GM19328 (cell line): ENCODE results near the gene HLA-DRB5.
"Not testable (repeated sequence)": the region's sequence is repeated elsewhere in the genome, so short reads cannot be mapped to it uniquely, and the experiment has no call there.

Source experiments
- ATAC-seq: cut with Tn5 transposase; IDR thresholded peaks from one replicate; pipeline ENCODE4 v1.9.1; 2021; ENCODE audit warnings: mild to moderate bottlenecking, moderate library complexity; ENCODE audit not compliant: unreplicated experiment

Gene HLA-DRB5

DNA sequence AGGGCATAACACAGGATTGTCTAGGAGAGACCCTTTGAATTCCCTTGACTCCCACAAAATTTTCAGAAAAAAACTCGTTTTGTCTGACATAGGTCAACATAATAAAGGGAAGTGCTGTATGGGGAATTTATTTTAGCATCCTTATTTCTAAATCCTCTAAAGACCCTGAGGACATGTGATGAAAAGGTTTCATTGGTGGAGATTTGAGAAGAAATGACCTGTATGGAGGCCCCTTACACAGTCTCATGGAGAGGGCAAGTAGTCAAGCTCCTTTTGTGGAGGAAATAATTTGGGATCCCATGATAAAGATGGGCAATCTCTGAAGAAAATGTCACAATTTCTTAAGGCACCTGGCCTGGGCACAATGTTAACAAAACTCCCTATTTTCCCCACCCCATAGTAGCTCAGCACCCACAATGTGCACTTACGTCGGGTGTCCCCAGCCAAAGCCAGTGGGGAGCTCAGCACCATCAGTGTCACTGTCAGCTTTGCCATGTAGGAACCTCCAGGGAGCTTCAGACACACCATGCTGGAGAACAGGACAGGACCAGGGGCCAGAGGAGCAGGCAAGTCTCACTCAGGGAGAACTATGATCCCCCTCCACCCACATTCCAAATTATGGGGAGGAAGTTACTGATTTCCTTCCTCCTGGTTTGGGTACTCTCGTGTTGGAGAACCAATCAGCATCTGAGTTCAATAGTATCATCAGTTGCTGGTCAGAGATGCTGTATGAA, at the start of gene HLA-DRB5:
Gene HLA-DRB5, minus strand, starts transcription at position 591 of the 734 bp plus-strand sequence. Its CDS starts 63 bp downstream, at position 528.
- no peak for ATAC-seq

GRCh38 chr6:32578962-32579361, 48.9 kb upstream of the HLA-DRB5 start:
- ATAC-seq, result no peak

DNA sequence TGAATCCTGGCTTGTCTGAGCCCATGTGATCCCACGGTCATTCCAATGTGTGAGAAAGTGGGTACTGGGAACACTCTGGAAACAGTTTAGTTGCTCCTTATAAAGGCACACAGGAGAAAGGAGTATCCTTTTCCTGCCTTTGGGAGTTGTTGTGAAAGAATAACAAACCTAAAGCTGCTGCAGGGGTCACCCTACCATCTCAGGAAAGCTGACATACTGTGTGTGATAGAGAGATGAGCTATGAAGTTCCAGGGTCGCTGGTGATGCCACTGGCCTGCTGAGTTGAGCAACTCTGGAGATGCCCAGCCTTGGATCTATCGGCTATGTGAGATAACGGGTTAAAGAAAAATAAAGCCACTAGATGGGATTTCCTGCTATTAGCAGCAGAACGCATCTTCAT, 47.4 kb upstream of the HLA-DRB5 start:
- not testable (repeated sequence) for ATAC-seq

- ATAC-seq, result no peak
Measured at GRCh38 chr6:32576250-32576649, 46.2 kb upstream of the HLA-DRB5 start.

DNA sequence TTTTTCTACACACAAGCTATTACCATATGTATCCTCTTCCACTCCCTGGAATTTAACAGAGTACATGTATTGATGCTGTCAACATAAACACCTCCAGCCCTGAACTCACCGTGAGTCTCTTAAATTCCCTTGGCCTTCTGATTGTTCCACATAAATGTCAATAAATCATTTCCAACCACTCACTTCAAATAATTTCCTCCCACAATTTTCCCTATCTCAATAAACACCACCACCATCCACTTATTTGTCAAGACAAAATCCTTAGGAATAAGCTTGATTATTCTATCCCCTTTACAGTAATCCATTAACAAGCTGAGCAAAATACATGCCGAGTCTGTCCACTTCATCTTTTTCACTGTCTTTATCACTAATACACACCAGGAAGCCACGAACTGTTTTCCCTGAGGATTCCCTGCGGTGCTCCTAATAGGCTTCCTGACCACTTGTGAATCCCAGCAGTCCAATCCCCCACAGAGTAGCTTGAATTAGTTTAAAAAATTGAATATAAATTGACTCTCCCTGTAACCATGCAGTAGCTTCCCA, 40.3 kb upstream of the HLA-DRB5 start:
- ATAC-seq, result no peak

DNA sequence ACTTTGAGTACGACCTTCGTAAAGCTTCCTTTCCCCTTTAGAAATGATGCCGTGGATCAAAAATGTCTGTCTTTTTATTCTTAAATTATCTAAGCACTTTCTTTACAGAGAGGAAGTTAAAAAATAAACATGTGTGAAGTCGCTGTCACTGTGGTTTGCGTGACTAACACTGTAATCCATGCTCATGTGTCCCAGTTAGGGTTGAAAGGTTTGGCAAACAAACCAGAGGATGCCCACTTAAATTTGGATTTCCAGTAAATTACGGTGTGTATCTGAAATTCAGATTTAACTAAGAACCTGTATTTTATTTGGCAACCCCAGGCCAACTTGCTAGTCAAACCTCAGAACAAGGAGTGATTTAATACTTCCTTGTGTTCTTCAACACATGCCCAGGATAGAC, 38.5 kb upstream of the HLA-DRB5 start:
- no peak for ATAC-seq

DNA sequence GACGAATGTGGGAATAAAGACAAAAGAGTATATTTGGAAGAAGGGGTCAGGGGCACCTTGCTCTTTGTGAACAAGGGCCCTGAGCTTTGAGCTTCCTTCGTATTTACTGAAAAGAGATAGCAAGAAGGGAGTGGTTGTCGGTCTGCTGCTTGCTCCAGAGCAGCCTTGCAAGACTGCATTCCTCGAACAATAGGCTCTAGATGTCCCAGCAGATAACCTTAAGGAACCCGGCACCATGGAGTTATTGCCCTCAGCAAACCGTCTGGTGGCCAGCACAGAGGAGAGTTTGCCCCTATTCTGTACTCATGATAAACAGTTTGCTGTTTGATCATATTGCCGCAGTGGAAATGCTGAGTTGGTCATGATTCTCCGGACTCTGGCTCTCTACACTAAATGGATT, 36.9 kb upstream of the HLA-DRB5 start:
- ATAC-seq, result no peak

GRCh38 chr6:32565511-32565910, 35.4 kb upstream of the HLA-DRB5 start:
- no peak for ATAC-seq

DNA sequence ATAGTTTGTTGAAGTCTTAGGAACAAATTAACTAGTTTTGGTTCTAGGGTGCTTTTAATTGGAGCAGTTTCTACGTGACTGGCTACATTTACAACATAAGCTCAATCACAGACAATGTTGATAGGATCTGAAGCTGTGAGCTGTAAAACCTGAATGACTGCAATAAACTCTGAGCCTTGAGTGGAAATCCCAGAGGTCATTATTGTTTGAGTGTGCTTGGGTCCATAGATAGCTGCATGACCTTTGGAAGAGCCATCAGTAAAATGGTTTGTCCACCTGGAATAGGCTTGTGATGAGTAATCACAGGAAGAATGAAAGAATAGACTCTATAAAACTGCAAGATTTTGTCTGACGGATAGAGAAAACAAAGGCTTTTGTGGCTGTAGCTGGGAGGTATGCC, 32.9 kb upstream of the HLA-DRB5 start:
- ATAC-seq, result no peak

DNA sequence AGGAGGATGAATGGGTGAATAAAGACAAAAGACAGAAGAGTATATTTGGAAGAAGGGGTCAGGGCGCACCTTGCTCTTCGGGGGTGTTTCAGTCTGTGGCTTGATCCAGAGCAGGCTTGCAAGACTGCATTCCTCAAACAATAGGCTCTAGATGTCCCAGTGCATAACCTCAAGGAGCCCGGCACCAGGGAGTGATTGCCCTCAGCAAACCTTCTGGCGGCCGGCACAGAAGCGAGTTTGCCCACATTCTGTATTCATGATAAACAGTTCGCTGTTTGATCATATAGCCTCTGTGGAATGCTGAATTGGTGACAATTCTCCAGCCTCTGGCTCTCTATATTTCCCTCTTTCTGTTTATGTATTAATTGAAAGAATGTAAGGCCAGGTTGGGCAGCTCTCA, 29.7 kb upstream of the HLA-DRB5 start:
- no peak for ATAC-seq

DNA sequence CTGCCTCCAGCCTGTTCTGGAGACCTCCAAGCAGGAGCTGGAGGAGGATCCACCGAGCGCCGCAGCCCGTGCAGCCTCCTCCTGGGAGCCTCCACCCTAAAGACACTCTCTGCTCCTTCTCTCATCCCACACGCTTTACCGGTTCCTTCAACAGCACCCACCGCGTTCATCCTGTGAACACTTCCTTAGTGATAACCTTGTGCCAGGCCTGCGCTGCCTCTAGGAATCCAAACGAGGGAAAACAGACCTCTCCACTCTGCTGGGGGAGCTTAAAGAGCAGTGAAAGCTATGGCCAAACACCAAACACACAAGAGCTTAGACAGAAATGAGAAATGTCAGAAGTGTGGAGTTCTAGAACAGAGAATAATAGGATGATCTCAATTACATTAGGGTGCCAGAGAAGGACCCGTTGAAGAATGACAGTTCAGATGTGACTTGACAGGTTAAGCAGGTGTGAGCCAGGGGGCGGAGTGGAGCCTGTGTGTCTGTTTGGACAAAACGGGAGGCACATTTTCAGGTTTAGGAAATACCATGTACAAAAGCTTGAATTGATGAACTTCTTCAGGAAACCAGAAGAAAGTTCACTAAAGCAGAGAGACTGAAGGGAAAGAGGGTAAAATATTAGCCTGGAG, 28.5 kb upstream of the HLA-DRB5 start:
- ATAC-seq, result no peak

DNA sequence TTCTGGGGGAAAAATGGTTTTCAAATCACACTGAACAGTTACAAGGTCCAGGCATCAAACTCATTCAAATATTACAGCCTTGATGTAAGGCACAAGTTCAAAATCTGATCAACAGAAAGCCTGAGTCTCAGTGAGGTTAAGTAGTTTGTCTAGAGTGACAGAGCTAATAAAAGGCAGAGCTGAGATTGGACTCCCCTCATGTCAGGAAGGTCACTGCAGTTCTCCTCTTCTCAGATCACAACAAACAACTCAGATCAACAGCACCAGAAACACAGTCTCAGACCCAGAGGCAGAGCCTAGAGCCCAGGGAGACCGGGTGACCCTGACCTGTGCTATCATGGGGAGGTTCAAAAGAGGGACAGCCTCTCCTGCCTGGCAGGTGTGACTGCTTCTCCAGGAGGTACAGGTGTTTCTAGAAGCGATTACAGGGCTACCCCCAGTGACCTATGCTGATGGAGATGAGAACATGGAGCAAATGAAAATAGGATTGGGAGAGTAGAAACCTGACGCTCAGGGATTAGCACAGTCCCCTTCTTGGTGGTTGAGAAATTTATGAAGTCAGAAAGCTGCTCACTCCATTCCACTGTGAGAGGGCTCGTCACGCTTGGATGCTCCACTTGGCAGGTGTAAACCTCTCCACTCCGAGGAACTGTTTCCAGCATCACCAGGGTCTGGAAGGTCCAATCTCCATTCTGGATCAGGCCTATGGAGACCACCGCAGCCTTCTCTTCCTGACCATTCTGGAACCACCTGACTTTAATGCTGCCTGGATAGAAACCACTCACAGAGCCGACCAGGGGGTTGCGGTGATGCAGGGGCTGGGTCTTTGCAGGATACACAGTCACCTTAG, 24.3 kb upstream of the HLA-DRB5 start:
- ATAC-seq, result no peak

- ATAC-seq, result no peak
Measured at GRCh38 chr6:32553037-32553742, 23.1 kb upstream of the HLA-DRB5 start.

DNA sequence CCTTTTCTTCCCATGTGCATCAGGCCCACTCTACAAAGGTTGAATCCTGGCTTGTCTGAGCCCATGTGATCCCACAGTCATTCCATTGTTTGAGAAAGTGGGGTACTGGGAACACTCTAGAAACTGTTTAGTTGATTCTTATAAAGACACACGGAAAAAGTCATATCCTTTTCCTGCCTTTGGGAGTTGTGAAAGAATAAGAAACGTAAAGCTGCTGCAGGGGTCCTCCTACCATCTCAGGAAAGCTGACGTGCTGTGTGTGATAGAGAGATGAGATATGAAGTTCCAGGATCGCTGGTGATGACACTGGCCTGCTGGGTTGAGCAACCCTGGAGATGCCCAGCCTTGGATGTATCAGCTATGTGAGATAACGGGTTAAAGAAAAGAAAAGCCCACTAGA, 21.3 kb upstream of the HLA-DRB5 start:
- ATAC-seq, result no peak

GRCh38 chr6:32539839-32540238, 9.8 kb upstream of the HLA-DRB5 start:
- ATAC-seq, result no peak

- not testable (repeated sequence) for ATAC-seq
Measured at GRCh38 chr6:32530431-32530793, 325 bp upstream of the HLA-DRB5 start.

GRCh38 chr6:32522302-32523047, 7.6 kb downstream of the HLA-DRB5 start:
- ATAC-seq, result no peak

- ATAC-seq, result no peak
Measured at GRCh38 chr6:32519910-32520258, 10.2 kb downstream of the HLA-DRB5 start.

- no peak for ATAC-seq
Measured at GRCh38 chr6:32519118-32519909, 10.8 kb downstream of the HLA-DRB5 start.
